HS-5 (cell line): ENCODE data around the gene PCCA.
"Not testable (repeated sequence)": the region's sequence is repeated elsewhere in the genome, so short reads cannot be mapped to it uniquely, and the experiment has no call there.

Experiments used
- DNase-seq: peaks from one replicate; pipeline ENCODE4 v3.0.0-alpha.2; 2012; ENCODE audit warnings: low read depth

PCCA gene

GRCh38 chr13:100362371-100362770, 273.5 kb downstream of the PCCA start:
- DNase-seq, result no peak

DNA sequence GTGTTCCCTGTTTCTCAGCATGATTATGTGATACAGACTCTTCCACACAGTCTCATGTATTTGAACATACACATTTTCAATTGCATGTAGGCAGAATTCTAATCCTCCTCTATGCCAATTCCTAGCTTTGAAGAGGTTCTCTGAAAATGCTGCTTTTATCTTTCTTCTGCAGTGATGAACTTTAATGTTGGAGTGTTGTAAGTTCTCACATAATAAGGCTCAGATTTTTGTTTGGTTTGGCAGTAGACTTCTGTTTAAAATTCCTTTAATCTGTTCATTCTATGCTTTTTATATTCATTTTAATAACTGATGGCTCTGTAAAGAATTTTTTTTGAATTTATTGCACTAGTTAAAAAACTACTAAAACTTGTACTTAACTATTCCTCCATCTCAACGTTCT, 273.9 kb downstream of the PCCA start:
- DNase-seq, result no peak

GRCh38 chr13:100363285-100363711, 274.4 kb downstream of the PCCA start:
- DNase-seq, result no peak

DNA sequence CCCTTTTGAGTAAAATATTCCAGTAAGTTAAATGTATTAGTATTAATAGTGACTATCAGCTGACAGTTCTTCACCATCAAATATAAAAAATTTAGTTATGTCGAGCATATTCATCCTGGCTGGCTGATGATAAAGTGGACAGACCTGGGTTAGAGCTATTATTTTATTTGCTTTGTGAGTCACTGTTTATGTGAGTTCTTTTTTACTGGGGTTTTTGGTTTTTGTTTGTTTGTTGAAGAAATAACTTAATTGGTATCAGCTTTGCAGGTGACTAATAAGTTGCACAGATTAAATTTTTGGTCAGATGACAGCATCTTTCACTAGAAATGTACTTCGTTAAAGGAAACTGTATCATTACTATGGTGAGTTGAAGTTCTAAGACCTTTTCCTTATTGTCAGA, 275.0 kb downstream of the PCCA start:
- no peak for DNase-seq

GRCh38 chr13:100364591-100364990, 275.7 kb downstream of the PCCA start:
- DNase-seq, result no peak

GRCh38 chr13:100365680-100366079, 276.8 kb downstream of the PCCA start:
- no peak for DNase-seq

DNA sequence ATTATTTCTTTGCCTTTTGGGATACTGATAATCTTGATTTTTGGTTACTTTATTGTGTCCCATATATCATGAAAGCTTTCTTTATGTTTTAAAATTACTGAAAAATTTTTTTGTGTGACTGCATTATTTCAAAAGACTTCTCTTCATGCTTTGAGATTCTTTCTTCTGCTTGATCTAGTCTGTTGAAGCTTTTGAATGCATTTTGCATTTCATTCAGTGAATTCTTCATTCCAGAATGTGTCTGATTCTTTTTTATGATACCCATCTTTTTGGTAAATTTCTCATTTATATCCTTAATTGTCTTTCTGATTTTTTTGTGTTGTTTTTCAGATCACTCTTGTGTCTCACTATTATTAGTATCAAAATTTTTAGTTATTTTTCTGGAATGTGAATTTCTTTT, 289.6 kb downstream of the PCCA start:
- DNase-seq, result no peak

- no peak for DNase-seq
These were observed 292.8 kb downstream of the PCCA start for GRCh38 chr13:100381595-100382224.

GRCh38 chr13:100382785-100383184, 293.9 kb downstream of the PCCA start:
- DNase-seq, result no peak

DNA sequence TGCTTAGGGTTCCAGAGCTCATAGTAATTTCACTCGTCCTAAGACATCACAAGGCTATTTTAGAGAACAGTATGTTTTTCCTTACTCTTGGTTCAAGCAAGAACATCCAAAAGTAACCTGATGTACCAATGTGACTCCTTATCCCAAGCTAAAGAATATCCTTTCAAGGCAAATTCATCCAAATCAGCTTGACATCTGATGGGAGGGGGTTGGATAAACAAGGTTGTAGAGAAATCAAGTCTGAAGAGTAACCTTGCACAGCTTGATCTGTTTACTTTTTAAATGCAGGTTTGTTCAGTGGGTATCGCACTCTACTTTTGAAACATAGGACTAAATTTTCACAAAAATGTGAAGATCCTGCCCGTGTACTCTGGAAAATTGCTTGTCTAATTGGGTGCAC, 298.5 kb downstream of the PCCA start:
- DNase-seq, result no peak

- DNase-seq, result not testable (repeated sequence)
These were observed 299.3 kb downstream of the PCCA start for GRCh38 chr13:100388150-100388549.

DNA sequence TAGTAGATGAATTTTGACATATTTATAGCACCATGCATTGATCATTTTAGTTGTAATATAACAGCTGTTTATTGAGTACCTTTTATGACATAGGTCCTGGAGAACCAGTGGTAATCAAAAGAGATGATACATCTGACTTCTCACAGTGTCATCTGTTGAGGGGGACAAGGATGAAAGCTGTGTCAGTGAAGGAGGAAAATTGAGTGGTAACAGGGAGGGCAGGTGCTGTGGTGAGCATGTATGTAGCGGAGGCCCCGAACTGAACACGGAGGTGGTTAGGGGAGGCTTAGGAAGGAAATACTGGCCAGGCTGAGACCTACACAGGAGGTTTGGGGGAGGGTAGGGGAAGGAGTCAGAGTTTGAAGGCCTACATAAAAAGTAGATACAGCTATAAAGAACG, 300.0 kb downstream of the PCCA start:
- DNase-seq, result no peak

- DNase-seq, result no peak
These were observed 300.7 kb downstream of the PCCA start for GRCh38 chr13:100389617-100390016.

GRCh38 chr13:100392709-100393630, 304.1 kb downstream of the PCCA start:
- peak; percentile 90 for DNase-seq

DNA sequence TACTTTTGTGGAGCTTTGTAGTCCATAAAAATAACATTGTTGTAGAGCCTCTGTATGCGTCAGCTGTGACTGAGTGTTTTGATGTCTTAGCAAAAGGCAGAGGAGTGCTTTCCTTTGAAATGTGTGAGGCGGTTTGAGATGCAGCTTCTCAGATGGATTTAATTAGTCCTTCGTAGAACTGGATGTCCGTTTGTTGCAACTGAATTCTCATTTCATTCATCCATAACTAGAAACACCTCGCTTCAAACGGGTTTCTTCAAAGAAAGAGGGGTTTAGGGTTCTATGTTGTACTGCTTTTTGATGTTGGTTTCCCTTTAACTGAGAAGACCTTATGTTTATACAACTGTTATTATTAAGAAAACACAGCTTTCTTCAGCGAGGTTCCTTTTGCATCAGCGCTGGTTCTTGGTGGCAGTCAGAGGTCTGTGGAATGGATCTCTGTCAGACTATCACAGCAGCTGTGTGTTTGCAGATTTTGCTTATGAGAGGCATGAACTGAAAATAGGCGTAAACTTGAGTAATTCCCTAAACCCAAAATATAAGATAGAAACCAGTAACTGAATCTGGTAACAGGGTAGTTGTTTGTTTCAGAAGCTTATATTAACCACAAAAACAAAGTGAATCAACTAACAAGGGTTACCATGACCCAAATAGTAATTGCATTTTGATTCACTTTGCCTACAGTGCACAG, 305.3 kb downstream of the PCCA start:
- peak; percentile 33 for DNase-seq

GRCh38 chr13:100395698-100396373, 306.9 kb downstream of the PCCA start:
- no peak for DNase-seq

DNA sequence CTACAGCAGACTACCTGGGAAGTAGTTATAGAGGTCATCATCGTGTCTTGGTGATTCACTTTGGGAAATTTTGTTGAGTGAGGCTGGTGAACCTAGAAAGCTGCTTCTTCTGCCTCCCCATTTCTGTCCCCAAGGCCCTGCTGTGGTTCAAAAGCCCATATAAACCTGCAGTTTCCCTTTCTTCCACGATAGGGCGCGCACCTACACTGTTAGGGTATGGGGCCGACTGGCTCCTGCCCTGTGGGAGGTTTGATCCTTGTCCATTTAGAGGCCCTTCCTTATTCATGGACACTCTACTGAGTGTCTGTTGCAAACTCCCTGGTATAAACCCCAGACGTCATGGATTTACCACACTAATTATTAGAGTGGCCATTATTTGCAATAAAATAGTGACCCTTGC, 307.9 kb downstream of the PCCA start:
- DNase-seq, result no peak

GRCh38 chr13:100397627-100398026, 308.7 kb downstream of the PCCA start:
- DNase-seq, result no peak

GRCh38 chr13:100398360-100398759, 309.5 kb downstream of the PCCA start:
- DNase-seq, result no peak

DNA sequence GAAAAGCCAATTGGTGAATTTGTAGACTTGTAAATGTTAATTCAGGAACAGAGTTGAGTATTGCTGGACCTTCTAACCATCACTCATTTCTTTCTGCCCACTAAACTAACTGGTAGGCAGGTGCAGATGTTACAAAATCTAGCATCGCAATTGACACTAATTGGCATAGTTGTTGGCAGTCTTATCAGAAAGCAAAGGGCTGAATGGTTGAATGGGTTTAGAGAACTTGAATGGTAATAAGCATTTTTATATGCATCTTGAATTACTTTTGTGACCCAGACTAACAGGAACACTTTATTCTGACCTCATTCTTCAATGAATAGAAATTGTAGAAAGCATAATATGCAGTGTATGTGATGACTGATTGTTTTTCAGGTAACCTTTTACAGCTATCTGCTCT, 310.6 kb downstream of the PCCA start:
- DNase-seq, result no peak

DNA sequence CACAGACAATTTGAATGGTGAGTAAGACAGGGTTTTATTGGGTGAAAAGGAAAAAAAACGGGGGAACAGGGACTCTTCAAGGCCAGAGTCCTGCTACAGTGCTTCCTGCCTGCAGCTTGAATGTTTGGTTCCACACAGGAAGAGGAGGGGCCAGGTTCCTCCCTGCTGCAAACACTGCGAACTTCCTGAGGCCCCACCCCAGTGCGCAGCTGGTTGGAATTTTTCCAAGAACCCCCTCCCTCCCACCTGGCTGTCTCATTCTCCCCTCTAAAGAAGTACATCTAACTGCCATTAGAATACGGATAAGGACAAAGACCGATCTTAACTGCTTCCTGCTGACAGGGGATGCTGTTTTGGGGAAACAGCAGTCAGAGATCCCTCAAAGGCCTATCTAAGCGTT, 314.8 kb downstream of the PCCA start:
- DNase-seq, result no peak

- DNase-seq, result no peak
These were observed 320.2 kb downstream of the PCCA start for GRCh38 chr13:100409132-100409531.
